ENCODE data around the gene GLYAT.
A peak's percentile ranks its signal among the peaks of the same experiment; 100 is the strongest.

The GLYAT gene

GRCh38 chr11:58676563-58677135, 55.1 kb downstream of the GLYAT start:
- DNase-seq (ENCODE audit: low spot score): no peak

GRCh38 chr11:58675334-58676155, 56.2 kb downstream of the GLYAT start:
- peak; percentile 85 for DNase-seq (ENCODE audit: low spot score)

GRCh38 chr11:58674609-58675008, 57.1 kb downstream of the GLYAT start:
- DNase-seq (ENCODE audit: low spot score): no peak

- DNase-seq (ENCODE audit: low spot score): no peak
Observed at GRCh38 chr11:58671983-58672633, 59.6 kb downstream of the GLYAT start.

GRCh38 chr11:58659910-58660570, 71.7 kb downstream of the GLYAT start:
- DNase-seq (ENCODE audit: low spot score): no peak

- DNase-seq (ENCODE audit: low spot score): no peak
Observed at GRCh38 chr11:58659404-58659803, 72.3 kb downstream of the GLYAT start.

Measured in D341Med (cell line).